MM.1S (cell line): ENCODE data around the gene GSTA4.

Source experiments
- DNase-seq: peaks from one replicate; pipeline ENCODE4 v3.0.0-alpha.2; 2015
- H2AFZ ChIP-seq: fragments of 300-600 bp; sonication (generic); 2 replicates; pipeline ENCODE4 v1.6.0; 2016; ENCODE audit warnings: antibody characterized with exemption, low read length
- H3F3A ChIP-seq: fragments of 300-600 bp; sonication (generic); 2 replicates; pipeline ENCODE4 v1.6.1; 2016; ENCODE audit warnings: mild to moderate bottlenecking, antibody characterized with exemption, low read length, moderate library complexity, mixed read lengths; ENCODE audit not compliant: insufficient read depth
- H3K27ac ChIP-seq: fragments of 300-600 bp; sonication (generic); 2 replicates; pipeline ENCODE4 v1.5.1; 2016; ENCODE audit warnings: mild to moderate bottlenecking, low read length
- H3K27me3 ChIP-seq: fragments of 300-600 bp; sonication (generic); replicated peaks from 2 replicates; pipeline ENCODE4 v1.6.0; 2016; ENCODE audit warnings: low read length; ENCODE audit not compliant: insufficient read depth
- H3K36me3 ChIP-seq: fragments of 300-600 bp; sonication (generic); replicated peaks from 2 replicates; pipeline ENCODE4 v1.6.1; 2016; ENCODE audit warnings: mild to moderate bottlenecking, low read length, mixed read lengths; ENCODE audit not compliant: insufficient read depth
- H3K4me1 ChIP-seq: fragments of 300-600 bp; sonication (generic); 2 replicates; pipeline ENCODE4 v1.6.1; 2016; ENCODE audit warnings: low read length, mixed read lengths
- H3K4me2 ChIP-seq: fragments of 300-600 bp; sonication (generic); 2 replicates; pipeline ENCODE4 v1.6.0; 2016; ENCODE audit warnings: low read depth, low read length
- H3K4me3 ChIP-seq: fragments of 300-600 bp; sonication (generic); 2 replicates; pipeline ENCODE4 v1.5.1; 2016; ENCODE audit warnings: low read length, mixed read lengths
- H3K79me2 ChIP-seq: fragments of 300-600 bp; sonication (generic); 2 replicates; pipeline ENCODE4 v1.6.1; 2016; ENCODE audit warnings: mixed run types, low read length, mixed read lengths
- H3K9ac ChIP-seq: fragments of 300-600 bp; sonication (generic); 2 replicates; pipeline ENCODE4 v1.6.1; 2016; ENCODE audit warnings: low read length, mixed read lengths
- H3K9me2 ChIP-seq: fragments of 300-600 bp; sonication (generic); replicated peaks from 2 replicates; pipeline ENCODE4 v1.6.1; 2016; ENCODE audit warnings: mild to moderate bottlenecking, low read length, mixed read lengths; ENCODE audit not compliant: insufficient read depth
- H3K9me3 ChIP-seq: fragments of 300-600 bp; sonication (generic); replicated peaks from 2 replicates; pipeline ENCODE4 v1.6.1; 2016; ENCODE audit warnings: mild to moderate bottlenecking, low read length, mixed read lengths; ENCODE audit not compliant: insufficient read depth
- H4K20me1 ChIP-seq: fragments of 300-600 bp; sonication (generic); 2 replicates; pipeline ENCODE4 v1.6.1; 2016; ENCODE audit warnings: mild to moderate bottlenecking, low read length, moderate library complexity, mixed read lengths; ENCODE audit not compliant: insufficient read depth
- CTCF ChIP-seq: fragments of 300-600 bp; sonication (generic); IDR thresholded peaks from 2 replicates; pipeline ENCODE4 v1.5.1; 2016; ENCODE audit warnings: antibody characterized with exemption, low read length, mixed read lengths
- EZH2 ChIP-seq: fragments of 300-600 bp; sonication (generic); optimal IDR thresholded peaks from 2 replicates; pipeline ENCODE3; 2017; ENCODE audit warnings: low read depth, mild to moderate bottlenecking, antibody characterized with exemption, low read length, mixed read lengths
- EZH2phosphoT487 ChIP-seq: fragments of 300-600 bp; sonication (generic); IDR thresholded peaks from 2 replicates; pipeline ENCODE4 v1.6.1; 2018; ENCODE audit warnings: antibody characterized with exemption, low read length

The GSTA4 gene

GRCh38 chr6:53015486-53015885 is 20.4 kb upstream of the GSTA4 start:
- Histone ChIP-seq H3K4me1 (no peaks in the 10 kb centered on the region), H3K27ac (no peak overlapping the region), H3F3A (no peaks in the 10 kb centered on the region), H2AFZ (no peak overlapping the region), H3K4me3 (no peak overlapping the region), H3K27me3 (no peaks in the 10 kb centered on the region), H3K4me2 (no peak overlapping the region), H3K9me3 (no peaks in the 10 kb centered on the region), H3K36me3 (no peaks in the 10 kb centered on the region), H3K9me2 (no peaks in the 10 kb centered on the region), H4K20me1 (no peaks in the 10 kb centered on the region), H3K9ac (no peak overlapping the region), H3K79me2 (no peaks in the 10 kb centered on the region)
- TF ChIP-seq EZH2phosphoT487, result no peak
- TF ChIP-seq CTCF, result no peak
- no peak for TF ChIP-seq EZH2
- DNase-seq, result no peak

- H3K27me3 ChIP-seq, result no peaks in the 10 kb centered on the region
- H3K4me1 ChIP-seq, result no peaks in the 10 kb centered on the region
- no peaks in the 10 kb centered on the region for H3K36me3 ChIP-seq
- no peak for DNase-seq
- H3K79me2 ChIP-seq, result no peaks in the 10 kb centered on the region
- H2AFZ ChIP-seq, result no peak overlapping the region
- no peak overlapping the region for H3K4me3 ChIP-seq
- no peaks in the 10 kb centered on the region for H3F3A ChIP-seq
- TF ChIP-seq EZH2, result no peak
- H3K9me2 ChIP-seq, result no peaks in the 10 kb centered on the region
- H3K4me2 ChIP-seq, result no peak overlapping the region
- no peaks in the 10 kb centered on the region for H4K20me1 ChIP-seq
- no peaks in the 10 kb centered on the region for H3K9me3 ChIP-seq
- no peak overlapping the region for H3K27ac ChIP-seq
- H3K9ac ChIP-seq, result no peak overlapping the region
Observed at GRCh38 chr6:53014744-53015143, 19.7 kb upstream of the GSTA4 start.

GRCh38 chr6:53014063-53014462 is 19.0 kb upstream of the GSTA4 start:
- no peaks in the 10 kb centered on the region for H3F3A ChIP-seq
- H3K27ac ChIP-seq, result no peak overlapping the region
- no peak for TF ChIP-seq EZH2phosphoT487
- no peak for TF ChIP-seq CTCF
- TF ChIP-seq EZH2, result no peak
- no peak overlapping the region for H3K4me3 ChIP-seq
- H3K4me2 ChIP-seq, result no peak overlapping the region
- no peaks in the 10 kb centered on the region for H3K9me3 ChIP-seq
- H3K79me2 ChIP-seq, result no peaks in the 10 kb centered on the region
- no peaks in the 10 kb centered on the region for H3K36me3 ChIP-seq
- H2AFZ ChIP-seq, result no peak overlapping the region
- H3K9me2 ChIP-seq, result no peaks in the 10 kb centered on the region
- H3K9ac ChIP-seq, result no peak overlapping the region
- H3K4me1 ChIP-seq, result no peaks in the 10 kb centered on the region
- no peak for DNase-seq
- H3K27me3 ChIP-seq, result no peaks in the 10 kb centered on the region
- H4K20me1 ChIP-seq, result no peaks in the 10 kb centered on the region

GRCh38 chr6:53011979-53012378 is 16.9 kb upstream of the GSTA4 start:
- Histone ChIP-seq H3F3A (no peaks in the 10 kb centered on the region), H3K9ac (no peak overlapping the region), H3K27ac (no peak overlapping the region), H3K9me3 (no peaks in the 10 kb centered on the region), H3K4me1 (no peaks in the 10 kb centered on the region), H3K9me2 (no peaks in the 10 kb centered on the region), H4K20me1 (no peaks in the 10 kb centered on the region), H3K79me2 (no peaks in the 10 kb centered on the region), H3K27me3 (no peaks in the 10 kb centered on the region), H2AFZ (no peak overlapping the region), H3K4me2 (no peak overlapping the region), H3K36me3 (no peaks in the 10 kb centered on the region), H3K4me3 (no peak overlapping the region)
- DNase-seq, result no peak
- TF ChIP-seq EZH2, result no peak
- no peak for TF ChIP-seq EZH2phosphoT487
- TF ChIP-seq CTCF, result no peak
